ENCODE results near the gene PLIN5.

PLIN5 gene

GRCh38 chr19:4482721-4483364, 52.2 kb downstream of the PLIN5 start:
- TF ChIP-seq CTCF (IDR thresholded peaks at IDR 0.05; ENCODE audit: low read depth, low read length): no peak
- no peak overlapping the region for H3K4me3 ChIP-seq (ENCODE audit: low read depth, low read length)

- no peak for TF ChIP-seq CTCF (IDR thresholded peaks at IDR 0.05; ENCODE audit: low read depth, low read length)
- H3K4me3 ChIP-seq (ENCODE audit: low read depth, low read length): no peak overlapping the region
Observed at GRCh38 chr19:4477034-4477801, 57.8 kb downstream of the PLIN5 start.

GRCh38 chr19:4474514-4475022, 60.5 kb downstream of the PLIN5 start:
- peak overlapping the region; percentile 92 for H3K4me3 ChIP-seq (ENCODE audit: low read depth, low read length)
- TF ChIP-seq CTCF (IDR thresholded peaks at IDR 0.05; ENCODE audit: low read depth, low read length): no peak

- H3K4me3 ChIP-seq (ENCODE audit: low read depth, low read length): peak overlapping the region; percentile 92
- no peak for TF ChIP-seq CTCF (IDR thresholded peaks at IDR 0.05; ENCODE audit: low read depth, low read length)
Observed at GRCh38 chr19:4473763-4474513, 61.1 kb downstream of the PLIN5 start.

- peak overlapping the region; percentile 92 for H3K4me3 ChIP-seq (ENCODE audit: low read depth, low read length)
- TF ChIP-seq CTCF (IDR thresholded peaks at IDR 0.05; ENCODE audit: low read depth, low read length): no peak
Observed at GRCh38 chr19:4473011-4473762, 61.8 kb downstream of the PLIN5 start.
